PC-3 (cell line): ENCODE measurements around the gene RTP1.

ENCODE experiments used
- CTCF ChIP-seq: fragments of 300-600 bp; sonication (generic); conservative IDR thresholded peaks from 2 replicates; pipeline ENCODE4 v1.5.1; 2017; ENCODE audit warnings: antibody characterized with exemption, low read depth, mild to moderate bottlenecking, low read length
- EZH2 ChIP-seq: fragments of 300-600 bp; sonication (generic); IDR thresholded peaks from one replicate; pipeline ENCODE4 v1.6.1; 2017; ENCODE audit warnings: antibody characterized with exemption, mild to moderate bottlenecking, low read length; ENCODE audit not compliant: unreplicated experiment
- EZH2phosphoT487 ChIP-seq: fragments of 300-600 bp; sonication (generic); IDR thresholded peaks from 2 replicates; pipeline ENCODE4 v1.6.1; 2018; ENCODE audit warnings: mild to moderate bottlenecking, antibody characterized with exemption, low read length, borderline replicate concordance

- no peak for TF ChIP-seq CTCF
- TF ChIP-seq EZH2: no peak
- no peak for TF ChIP-seq EZH2phosphoT487
Observed at GRCh38 chr3:187208159-187208558, 10.9 kb downstream of the RTP1 start.
